Measurements from ENCODE around the gene CHCHD3.
A peak's percentile ranks its signal among the peaks of the same experiment; 100 is the strongest.
"Not testable (repeated sequence)": the region's sequence is repeated elsewhere in the genome, so short reads cannot be mapped to it uniquely, and the experiment has no call there.

CHCHD3 gene

GRCh38 chr7:132972745-132973144 is 109.1 kb downstream of the CHCHD3 start:
- H3K4me1 Mint-ChIP-seq, result peaks cover 27% of the 10 kb centered on the region
- H3K36me3 Mint-ChIP-seq (ENCODE audit: low read depth), result peaks cover 38% of the 10 kb centered on the region
- no peaks in the 10 kb centered on the region for H3K27me3 Mint-ChIP-seq (ENCODE audit: low read depth)
- peak overlapping the region in 1 of 3 experiments; percentile 33 for H3K27ac Mint-ChIP-seq
- H3K4me3 Mint-ChIP-seq, result no peak overlapping the region
- no peak for TF ChIP-seq CTCF (IDR thresholded peaks at IDR 0.05; ENCODE audit: unreplicated experiment in 3 of 3)
- H3K9me3 Mint-ChIP-seq, result no peaks in the 10 kb centered on the region

GRCh38 chr7:132970257-132970656 is 111.6 kb downstream of the CHCHD3 start:
- Mint-ChIP-seq H3K9me3 (no peaks in the 10 kb centered on the region), H3K36me3 (ENCODE audit: low read depth) (peaks cover 29% of the 10 kb centered on the region), H3K4me3 (no peak overlapping the region), H3K27me3 (ENCODE audit: low read depth) (no peaks in the 10 kb centered on the region), H3K27ac (no peak overlapping the region), H3K4me1 (peaks cover 17% of the 10 kb centered on the region)
- TF ChIP-seq CTCF (IDR thresholded peaks at IDR 0.05; ENCODE audit: unreplicated experiment in 3 of 3), result no peak

- H3K27me3 Mint-ChIP-seq (ENCODE audit: low read depth), result no peaks in the 10 kb centered on the region
- H3K4me1 Mint-ChIP-seq, result peaks cover 17% of the 10 kb centered on the region
- H3K4me3 Mint-ChIP-seq, result no peak overlapping the region
- TF ChIP-seq CTCF (IDR thresholded peaks at IDR 0.05; ENCODE audit: unreplicated experiment in 3 of 3), result no peak
- no peaks in the 10 kb centered on the region for H3K9me3 Mint-ChIP-seq
- no peak overlapping the region for H3K27ac Mint-ChIP-seq
- H3K36me3 Mint-ChIP-seq (ENCODE audit: low read depth), result peaks cover 23% of the 10 kb centered on the region
Observed at GRCh38 chr7:132969520-132969919, 112.4 kb downstream of the CHCHD3 start.

GRCh38 chr7:132967470-132967848 is 114.4 kb downstream of the CHCHD3 start:
- H3K9me3 Mint-ChIP-seq; H3K27ac Mint-ChIP-seq; H3K27me3 Mint-ChIP-seq (ENCODE audit: low read depth); H3K4me1 Mint-ChIP-seq; H3K36me3 Mint-ChIP-seq (ENCODE audit: low read depth); H3K4me3 Mint-ChIP-seq: not testable (repeated sequence)

GRCh38 chr7:132966754-132967469 is 115.0 kb downstream of the CHCHD3 start:
- H3K4me3 Mint-ChIP-seq, result no peak overlapping the region
- no peaks in the 10 kb centered on the region for H3K27me3 Mint-ChIP-seq (ENCODE audit: low read depth)
- no peaks in the 10 kb centered on the region for H3K9me3 Mint-ChIP-seq
- H3K36me3 Mint-ChIP-seq (ENCODE audit: low read depth), result no peaks in the 10 kb centered on the region
- TF ChIP-seq CTCF (IDR thresholded peaks at IDR 0.05; ENCODE audit: unreplicated experiment in 3 of 3), result no peak
- H3K27ac Mint-ChIP-seq, result no peak overlapping the region
- H3K4me1 Mint-ChIP-seq, result peaks cover 8% of the 10 kb centered on the region

- Mint-ChIP-seq H3K27me3 (ENCODE audit: low read depth) (no peaks in the 10 kb centered on the region), H3K4me1 (no peaks in the 10 kb centered on the region), H3K36me3 (ENCODE audit: low read depth) (no peaks in the 10 kb centered on the region), H3K9me3 (no peaks in the 10 kb centered on the region), H3K27ac (no peak overlapping the region), H3K4me3 (no peak overlapping the region)
- TF ChIP-seq CTCF (IDR thresholded peaks at IDR 0.05; ENCODE audit: unreplicated experiment in 3 of 3), result no peak
Observed at GRCh38 chr7:132965951-132966350, 115.9 kb downstream of the CHCHD3 start.

Measured in nephron (organoid).